ENCODE results near the gene LHFPL3.

LHFPL3 gene

DNA sequence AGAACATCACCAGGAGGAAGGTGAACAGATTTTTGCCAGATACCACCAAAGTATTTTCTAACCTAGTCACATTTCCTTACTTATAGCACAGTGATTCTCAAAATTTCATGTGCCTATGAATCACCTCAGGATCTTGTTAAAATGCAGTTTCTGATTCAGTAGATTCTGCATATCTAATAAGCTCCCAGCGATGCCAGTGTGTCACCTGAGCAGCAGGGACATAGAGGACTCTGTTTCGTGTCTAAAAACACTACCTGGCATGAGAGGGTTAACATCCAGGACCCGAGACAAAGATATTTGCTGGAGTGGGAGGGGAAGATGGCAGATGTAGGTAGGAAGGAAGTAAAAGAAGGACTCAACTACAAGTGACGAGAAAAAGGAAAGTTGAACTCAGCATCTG is 433.5 kb downstream of the LHFPL3 start:
- DNase-seq (ENCODE audit: low read depth) = no peak
- TF ChIP-seq, protein P1, sequence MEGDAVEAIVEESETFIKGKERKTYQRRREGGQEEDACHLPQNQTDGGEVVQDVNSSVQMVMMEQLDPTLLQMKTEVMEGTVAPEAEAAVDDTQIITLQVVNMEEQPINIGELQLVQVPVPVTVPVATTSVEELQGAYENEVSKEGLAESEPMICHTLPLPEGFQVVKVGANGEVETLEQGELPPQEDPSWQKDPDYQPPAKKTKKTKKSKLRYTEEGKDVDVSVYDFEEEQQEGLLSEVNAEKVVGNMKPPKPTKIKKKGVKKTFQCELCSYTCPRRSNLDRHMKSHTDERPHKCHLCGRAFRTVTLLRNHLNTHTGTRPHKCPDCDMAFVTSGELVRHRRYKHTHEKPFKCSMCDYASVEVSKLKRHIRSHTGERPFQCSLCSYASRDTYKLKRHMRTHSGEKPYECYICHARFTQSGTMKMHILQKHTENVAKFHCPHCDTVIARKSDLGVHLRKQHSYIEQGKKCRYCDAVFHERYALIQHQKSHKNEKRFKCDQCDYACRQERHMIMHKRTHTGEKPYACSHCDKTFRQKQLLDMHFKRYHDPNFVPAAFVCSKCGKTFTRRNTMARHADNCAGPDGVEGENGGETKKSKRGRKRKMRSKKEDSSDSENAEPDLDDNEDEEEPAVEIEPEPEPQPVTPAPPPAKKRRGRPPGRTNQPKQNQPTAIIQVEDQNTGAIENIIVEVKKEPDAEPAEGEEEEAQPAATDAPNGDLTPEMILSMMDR (IDR thresholded peaks at IDR 0.05; ENCODE audit: low read depth, low read length, missing control alignments) = no peak
- no peak overlapping the region for H3K4me3 ChIP-seq (ENCODE audit: low read depth, low read length)

DNA sequence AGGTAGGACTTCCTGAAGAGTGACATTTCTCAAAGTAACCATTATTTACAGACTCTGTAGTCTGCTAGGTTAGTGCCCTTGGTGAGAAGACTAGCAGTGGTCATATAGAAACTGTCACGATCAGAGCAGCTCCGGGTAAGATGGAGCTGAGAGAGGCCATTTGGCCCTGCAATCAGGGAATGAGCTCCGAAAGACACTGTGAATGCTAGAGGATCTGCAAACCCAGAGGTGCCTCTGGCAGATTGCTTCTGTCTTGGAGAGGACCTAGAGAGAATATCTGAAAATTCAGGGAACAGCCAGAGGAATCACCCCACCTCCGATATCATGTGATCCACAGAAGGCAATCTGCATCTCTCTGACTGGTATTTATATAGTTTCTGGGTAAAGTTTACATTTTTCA is 438.7 kb downstream of the LHFPL3 start:
- TF ChIP-seq, protein P1 (IDR thresholded peaks at IDR 0.05; ENCODE audit: low read depth, low read length, missing control alignments) = no peak
- H3K4me3 ChIP-seq (ENCODE audit: low read depth, low read length) = no peak overlapping the region
- no peak for DNase-seq (ENCODE audit: low read depth)

DNA sequence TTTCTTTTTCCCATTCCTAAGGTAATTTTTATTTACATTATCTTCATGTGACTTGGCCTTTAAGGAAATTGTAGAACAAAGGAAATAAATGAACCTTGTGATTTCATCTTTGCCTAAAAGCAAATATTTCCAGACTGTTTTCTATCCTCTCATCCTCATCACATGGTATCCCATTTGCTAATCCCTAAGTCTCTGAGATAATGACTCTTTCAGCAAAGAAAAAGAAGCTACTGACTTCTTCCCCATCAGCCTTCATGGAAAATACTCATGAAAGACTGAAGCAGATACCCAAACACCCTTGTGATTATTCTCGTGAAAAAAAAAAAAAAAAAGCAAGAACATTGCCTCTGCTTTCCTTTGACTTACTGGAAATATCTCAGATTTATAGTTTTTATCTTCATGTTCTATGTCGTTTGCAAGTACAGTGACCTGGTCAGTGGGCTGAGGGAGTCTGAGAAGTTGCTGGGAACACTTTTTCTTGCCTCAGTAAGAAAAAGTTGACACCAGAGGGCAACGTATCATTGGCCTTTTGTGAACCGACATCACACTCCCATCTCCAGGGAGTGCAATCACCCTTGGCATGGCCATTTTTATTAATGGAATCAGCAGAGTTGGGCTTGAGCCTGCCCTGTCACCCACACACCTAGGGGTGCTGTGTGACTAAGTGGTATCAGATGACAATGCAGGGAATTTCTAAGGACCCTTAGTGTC is 439.6 kb downstream of the LHFPL3 start:
- TF ChIP-seq, protein P1 (IDR thresholded peaks at IDR 0.05; ENCODE audit: low read depth, low read length, missing control alignments) = no peak
- no peak for DNase-seq (ENCODE audit: low read depth)
- H3K4me3 ChIP-seq (ENCODE audit: low read depth, low read length) = no peak overlapping the region

DNA sequence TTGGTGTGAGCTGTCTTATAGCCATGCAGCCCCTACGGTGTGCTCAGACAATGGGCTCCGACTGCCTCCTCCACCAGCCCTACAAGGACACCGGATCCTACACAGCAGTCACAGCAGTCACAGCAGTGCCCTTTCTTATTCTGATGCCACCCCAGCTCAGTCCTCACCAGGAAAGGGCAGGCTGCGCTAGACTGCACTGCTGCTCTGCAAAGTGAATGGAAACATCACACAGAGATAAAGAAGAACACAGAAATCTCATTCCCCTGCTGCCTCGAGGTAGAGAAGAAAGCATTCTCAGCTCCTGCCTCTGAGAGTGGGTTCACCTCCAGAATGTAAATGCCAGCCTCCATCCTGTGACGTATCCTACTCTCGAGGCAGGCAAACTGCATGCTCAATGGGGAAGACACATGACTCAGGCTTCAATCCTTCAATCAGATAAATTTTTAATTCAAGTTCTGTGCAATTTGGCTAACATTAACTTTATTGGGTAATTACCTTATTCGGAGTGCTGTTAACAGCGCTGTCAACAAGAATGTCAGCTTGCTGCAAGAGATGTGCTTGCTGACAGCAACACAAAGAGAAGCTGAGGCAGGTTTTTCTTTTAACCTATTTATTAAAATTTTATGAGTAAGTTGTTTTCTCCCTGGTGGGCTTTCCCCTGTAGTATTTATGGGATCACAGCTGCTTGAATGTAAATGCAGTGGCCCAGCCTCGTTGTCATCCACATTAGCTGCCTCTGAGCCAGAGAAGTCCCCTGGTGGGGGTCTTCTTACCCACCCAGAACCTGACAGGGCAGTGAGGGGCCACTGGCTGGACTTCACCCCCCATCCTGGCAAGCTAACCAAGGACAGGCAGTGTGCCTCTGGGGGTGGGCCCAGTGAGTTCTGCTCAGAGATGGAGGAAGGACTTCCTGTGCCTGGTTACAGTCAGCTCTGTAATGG is 444.3 kb downstream of the LHFPL3 start:
- no peak for DNase-seq (ENCODE audit: low read depth)
- H3K4me3 ChIP-seq (ENCODE audit: low read depth, low read length) = no peak overlapping the region
- TF ChIP-seq, protein P1 (IDR thresholded peaks at IDR 0.05; ENCODE audit: low read depth, low read length, missing control alignments) = no peak

DNA sequence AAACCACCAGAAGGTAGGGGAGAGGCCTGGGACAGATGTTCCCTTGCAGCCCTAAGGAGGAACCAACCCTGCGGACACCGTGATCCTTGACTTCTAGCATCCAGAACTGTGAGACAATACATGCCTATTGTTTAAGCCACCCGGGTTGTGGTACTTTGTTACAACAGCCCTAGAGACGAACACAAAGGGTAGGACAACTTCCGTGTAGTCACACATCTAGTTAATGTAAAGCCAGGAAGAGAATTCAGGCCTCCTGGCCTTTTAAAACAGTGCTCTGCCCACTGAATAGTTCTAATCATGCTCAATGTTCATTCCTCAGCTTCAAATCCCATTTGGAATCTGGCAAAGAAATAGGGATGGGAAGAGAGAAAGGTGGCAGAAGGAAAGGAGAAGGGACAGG is 445.4 kb downstream of the LHFPL3 start:
- H3K4me3 ChIP-seq (ENCODE audit: low read depth, low read length) = no peak overlapping the region
- TF ChIP-seq, protein P1 (IDR thresholded peaks at IDR 0.05; ENCODE audit: low read depth, low read length, missing control alignments) = no peak
- no peak for DNase-seq (ENCODE audit: low read depth)

DNA sequence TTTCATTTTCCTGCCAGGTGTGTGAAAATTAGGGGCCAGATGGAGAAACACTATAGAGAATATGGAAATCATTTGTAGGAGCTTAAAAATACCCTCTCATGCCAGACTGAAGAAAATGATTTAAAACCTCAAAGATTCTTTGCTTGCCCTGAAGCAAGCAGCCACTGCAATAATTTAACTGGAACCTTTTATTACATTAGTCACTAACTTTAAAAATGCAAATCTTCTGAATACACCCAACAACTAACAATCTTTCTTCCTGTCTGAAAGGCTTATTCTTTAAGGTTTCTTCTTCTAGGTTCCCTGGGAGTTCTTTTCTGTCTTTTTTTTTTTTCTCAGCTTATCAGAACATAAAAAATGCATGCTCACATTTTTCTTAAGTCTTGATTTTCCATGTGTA is 447.1 kb downstream of the LHFPL3 start:
- no peak for DNase-seq (ENCODE audit: low read depth)
- TF ChIP-seq, protein P1 (IDR thresholded peaks at IDR 0.05; ENCODE audit: low read depth, low read length, missing control alignments) = no peak
- H3K4me3 ChIP-seq (ENCODE audit: low read depth, low read length) = no peak overlapping the region

Measured in GM12864 (cell line).